Measurements from ENCODE around the gene KCNT1.

DNA sequence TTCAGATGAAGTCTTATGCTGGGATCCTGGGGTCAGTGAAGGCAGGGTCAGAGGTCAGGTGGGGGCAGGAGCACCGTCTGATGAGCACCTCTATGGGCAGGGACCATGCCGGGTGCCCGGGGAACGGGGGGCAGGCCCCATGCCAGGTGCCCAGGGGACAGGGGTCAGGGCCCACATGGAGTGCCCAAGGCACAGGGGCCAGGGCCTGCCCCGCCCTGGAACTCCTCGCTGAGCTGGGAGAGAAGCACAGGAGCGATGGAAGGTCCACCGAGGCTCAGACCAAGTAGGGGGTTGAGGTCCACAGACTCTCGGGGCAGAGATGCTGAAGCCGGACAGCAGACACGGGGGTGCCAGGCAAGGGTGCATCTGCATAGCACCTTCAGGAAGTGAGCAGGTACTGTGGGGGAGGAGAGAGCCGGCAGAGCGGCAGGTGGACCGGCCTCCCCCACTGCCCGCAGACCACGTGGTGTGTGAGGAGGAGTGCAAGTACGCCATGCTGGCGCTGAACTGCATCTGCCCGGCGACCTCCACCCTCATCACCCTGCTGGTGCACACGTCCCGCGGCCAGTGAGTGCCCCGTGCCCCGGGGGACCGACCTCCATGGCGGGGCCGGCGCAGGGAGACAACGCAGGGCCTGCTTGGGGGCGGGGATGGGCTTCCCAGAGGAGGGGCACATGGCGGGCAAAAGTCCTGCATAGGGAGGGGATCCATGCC is 67.7 kb downstream of the KCNT1 start:
- TF ChIP-seq, protein P1, sequence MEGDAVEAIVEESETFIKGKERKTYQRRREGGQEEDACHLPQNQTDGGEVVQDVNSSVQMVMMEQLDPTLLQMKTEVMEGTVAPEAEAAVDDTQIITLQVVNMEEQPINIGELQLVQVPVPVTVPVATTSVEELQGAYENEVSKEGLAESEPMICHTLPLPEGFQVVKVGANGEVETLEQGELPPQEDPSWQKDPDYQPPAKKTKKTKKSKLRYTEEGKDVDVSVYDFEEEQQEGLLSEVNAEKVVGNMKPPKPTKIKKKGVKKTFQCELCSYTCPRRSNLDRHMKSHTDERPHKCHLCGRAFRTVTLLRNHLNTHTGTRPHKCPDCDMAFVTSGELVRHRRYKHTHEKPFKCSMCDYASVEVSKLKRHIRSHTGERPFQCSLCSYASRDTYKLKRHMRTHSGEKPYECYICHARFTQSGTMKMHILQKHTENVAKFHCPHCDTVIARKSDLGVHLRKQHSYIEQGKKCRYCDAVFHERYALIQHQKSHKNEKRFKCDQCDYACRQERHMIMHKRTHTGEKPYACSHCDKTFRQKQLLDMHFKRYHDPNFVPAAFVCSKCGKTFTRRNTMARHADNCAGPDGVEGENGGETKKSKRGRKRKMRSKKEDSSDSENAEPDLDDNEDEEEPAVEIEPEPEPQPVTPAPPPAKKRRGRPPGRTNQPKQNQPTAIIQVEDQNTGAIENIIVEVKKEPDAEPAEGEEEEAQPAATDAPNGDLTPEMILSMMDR (conservative IDR thresholded peaks at IDR 0.05): no peak
- TF ChIP-seq EZH2 (IDR thresholded peaks at IDR 0.05; ENCODE audit: low read depth): no peak
